PC-9 (cell line): ENCODE results near the gene GRHPR. TPM values are rescaled to one million over a fixed set of nuclear protein-coding genes. Genes with fewer than 3 reads are reported as not detected.

Experiments used
- BruUV-seq: library from RNA; stranded (reverse); fragments of 400-500 nt; replicated peaks from 2 replicates; lab custom pipeline; 2021; lab: Mats Ljungman, UMichigan
- CTCF ChIA-PET: fragments of 300-600 bp; sonication (Branson Sonifier 250); formaldehyde crosslinking; loops from one replicate; lab custom pipeline; 2022; ENCODE audit warnings: antibody characterized with exemption; lab: Charles Lee
- POLR2A ChIA-PET: fragments of 300-600 bp; sonication (Branson Sonifier 250); formaldehyde crosslinking; loops from one replicate; lab custom pipeline; 2022; ENCODE audit warnings: antibody characterized with exemption; ENCODE audit not compliant: unreplicated experiment; lab: Charles Lee
- DNase-seq, 2 experiments: peaks; one replicate each; pipeline versions ENCODE4 v3.0.0 to v3.0.0-alpha.2; 2015 to 2022; ENCODE audit warnings: mixed read lengths in 1 of 2
- H2AFZ ChIP-seq: fragments of 200-600 bp; sonication (generic); 2 replicates; pipeline ENCODE4 v1.8.1; 2017; ENCODE audit warnings: antibody characterized with exemption
- H3F3A ChIP-seq: fragments of 200-600 bp; sonication (generic); 2 replicates; pipeline ENCODE4 v1.8.1; 2017; ENCODE audit warnings: antibody characterized with exemption, mild to moderate bottlenecking, low read depth; ENCODE audit not compliant: insufficient read depth
- H3K27ac ChIP-seq: fragments of 200-600 bp; sonication (generic); 2 replicates; pipeline ENCODE4 v1.6.1; 2016; ENCODE audit warnings: mixed run types
- H3K27me3 ChIP-seq: fragments of 200-600 bp; sonication (generic); 2 replicates; pipeline ENCODE4 v1.6.1; 2016; ENCODE audit warnings: low read depth, mixed run types; ENCODE audit not compliant: insufficient read depth
- H3K36me3 ChIP-seq: fragments of 200-600 bp; sonication (generic); 2 replicates; pipeline ENCODE4 v1.6.1; 2016; ENCODE audit warnings: low read depth, mixed run types
- H3K4me1 ChIP-seq: fragments of 200-600 bp; sonication (generic); replicated peaks from 2 replicates; pipeline ENCODE4 v1.6.1; 2016; ENCODE audit warnings: mixed run types; ENCODE audit not compliant: insufficient read depth
- H3K4me2 ChIP-seq: fragments of 200-600 bp; sonication (generic); 2 replicates; pipeline ENCODE4 v1.6.1; 2017; ENCODE audit warnings: mixed run types
- H3K4me3 ChIP-seq: fragments of 200-600 bp; sonication (generic); 2 replicates; pipeline ENCODE4 v1.6.1; 2016; ENCODE audit warnings: mixed run types
- H3K79me2 ChIP-seq: fragments of 200-600 bp; sonication (generic); 2 replicates; pipeline ENCODE4 v1.6.1; 2017; ENCODE audit warnings: low read depth, mixed run types
- H3K9me2 ChIP-seq: fragments of 200-600 bp; sonication (generic); 2 replicates; pipeline ENCODE4 v1.8.1; 2017; ENCODE audit warnings: mild to moderate bottlenecking; ENCODE audit not compliant: insufficient read depth
- H3K9me3 ChIP-seq: fragments of 200-600 bp; sonication (generic); 2 replicates; pipeline ENCODE4 v1.8.1; 2016; ENCODE audit warnings: low read depth; ENCODE audit not compliant: insufficient read depth
- H4K20me1 ChIP-seq: fragments of 200-600 bp; sonication (generic); 2 replicates; pipeline ENCODE4 v1.8.1; 2017; ENCODE audit not compliant: insufficient read depth
- EZH2 ChIP-seq: fragments of 200-600 bp; sonication (generic); IDR thresholded peaks from 2 replicates; pipeline ENCODE4 v1.8.0; 2017; ENCODE audit warnings: antibody characterized with exemption, low read depth
- intact Hi-C: fragments of 100-400 bp; cut with micrococcal nuclease; formaldehyde crosslinking; loops from one replicate; pipeline ENCODE4 v1.10.0; 2022; ENCODE audit not compliant: unreplicated experiment
- total RNA-seq: library from RNA; stranded (reverse); gene quantifications from 2 replicates; pipeline ENCODE4 v1.2.3, GENCODE V29; 2021
- TF ChIP-seq, protein P1 (sequence below): fragments of 200-600 bp; sonication (generic); conservative IDR thresholded peaks from 2 replicates; pipeline ENCODE4 v1.6.1; 2017; ENCODE audit warnings: mixed run types, antibody characterized with exemption, mild to moderate bottlenecking, moderate library complexity

Gene GRHPR
- total RNA-seq, 1 experiment from 2014 or later, result 77.2 TPM

GRCh38 chr9:37430841-37431597, 8.5 kb downstream of the GRHPR start:
- Histone ChIP-seq H3K4me3 (no peak overlapping the region), H3K79me2 (no peaks in the 10 kb centered on the region), H2AFZ (no peak overlapping the region), H4K20me1 (no peaks in the 10 kb centered on the region), H3K4me2 (no peak overlapping the region), H3K9me3 (no peaks in the 10 kb centered on the region), H3K9me2 (no peaks in the 10 kb centered on the region), H3K27ac (no peak overlapping the region), H3K4me1 (no peaks in the 10 kb centered on the region), H3F3A (no peaks in the 10 kb centered on the region), H3K36me3 (no peaks in the 10 kb centered on the region), H3K27me3 (no peaks in the 10 kb centered on the region)
- POLR2A ChIA-PET, result no interaction called here
- BruUV-seq, result no TSS peak
- intact Hi-C loops, result no loop called here
- no peak for TF ChIP-seq EZH2
- TF ChIP-seq, protein P1, sequence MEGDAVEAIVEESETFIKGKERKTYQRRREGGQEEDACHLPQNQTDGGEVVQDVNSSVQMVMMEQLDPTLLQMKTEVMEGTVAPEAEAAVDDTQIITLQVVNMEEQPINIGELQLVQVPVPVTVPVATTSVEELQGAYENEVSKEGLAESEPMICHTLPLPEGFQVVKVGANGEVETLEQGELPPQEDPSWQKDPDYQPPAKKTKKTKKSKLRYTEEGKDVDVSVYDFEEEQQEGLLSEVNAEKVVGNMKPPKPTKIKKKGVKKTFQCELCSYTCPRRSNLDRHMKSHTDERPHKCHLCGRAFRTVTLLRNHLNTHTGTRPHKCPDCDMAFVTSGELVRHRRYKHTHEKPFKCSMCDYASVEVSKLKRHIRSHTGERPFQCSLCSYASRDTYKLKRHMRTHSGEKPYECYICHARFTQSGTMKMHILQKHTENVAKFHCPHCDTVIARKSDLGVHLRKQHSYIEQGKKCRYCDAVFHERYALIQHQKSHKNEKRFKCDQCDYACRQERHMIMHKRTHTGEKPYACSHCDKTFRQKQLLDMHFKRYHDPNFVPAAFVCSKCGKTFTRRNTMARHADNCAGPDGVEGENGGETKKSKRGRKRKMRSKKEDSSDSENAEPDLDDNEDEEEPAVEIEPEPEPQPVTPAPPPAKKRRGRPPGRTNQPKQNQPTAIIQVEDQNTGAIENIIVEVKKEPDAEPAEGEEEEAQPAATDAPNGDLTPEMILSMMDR, result no peak
- CTCF ChIA-PET, result no interaction called here
- DNase-seq, result no peak

DNA sequence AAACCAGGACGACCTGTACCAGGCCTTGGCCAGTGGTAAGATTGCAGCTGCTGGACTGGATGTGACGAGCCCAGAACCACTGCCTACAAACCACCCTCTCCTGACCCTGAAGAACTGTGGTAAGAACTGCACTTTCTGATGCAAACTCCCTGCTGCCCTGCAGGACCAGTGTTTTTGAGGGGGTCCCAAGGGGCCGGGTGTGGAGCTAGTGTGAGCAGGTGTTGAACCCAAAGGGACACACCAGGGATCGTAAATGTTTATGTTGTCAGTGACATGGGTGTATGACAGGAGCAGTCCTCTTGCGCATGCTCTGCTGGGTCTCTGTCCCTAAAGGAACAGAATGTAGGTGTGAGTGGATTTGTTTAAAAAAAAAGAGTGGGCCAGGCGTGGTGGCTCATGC, 9.5 kb downstream of the GRHPR start:
- H3F3A ChIP-seq, result no peaks in the 10 kb centered on the region
- no peak for TF ChIP-seq EZH2
- TF ChIP-seq, protein P1, result no peak

GRCh38 chr9:37433867-37434371, 11.4 kb downstream of the GRHPR start:
- BruUV-seq, result no TSS peak
- H3K27ac ChIP-seq, result no peak overlapping the region
- ChIA-PET POLR2A (no interaction called here), CTCF (no interaction called here)
- H4K20me1 ChIP-seq, result 0 out of 2 replicates have a peak, but pooled peaks cover 3% of the 10 kb centered on the region
- intact Hi-C loops, result no loop called here
- 0 out of 2 replicates have a peak, but pooled peaks cover 1% of the 10 kb centered on the region for H3K79me2 ChIP-seq
- H3K9me3 ChIP-seq, result no peaks in the 10 kb centered on the region
- TF ChIP-seq EZH2, result no peak
- TF ChIP-seq, protein P1, result no peak
- no peaks in the 10 kb centered on the region for H3K4me1 ChIP-seq
- DNase-seq, result no peak
- H3K4me2 ChIP-seq, result no peak overlapping the region
- H3K27me3 ChIP-seq, result no peaks in the 10 kb centered on the region
- H3K9me2 ChIP-seq, result no peaks in the 10 kb centered on the region
- no peaks in the 10 kb centered on the region for H3F3A ChIP-seq
- H3K4me3 ChIP-seq, result no peak overlapping the region
- no peaks in the 10 kb centered on the region for H3K36me3 ChIP-seq
- no peak overlapping the region for H2AFZ ChIP-seq

More for the DNA sequence above, 9.5 kb downstream of the GRHPR start:
- CTCF ChIA-PET, result no interaction called here
- Histone ChIP-seq H3K27me3 (no peaks in the 10 kb centered on the region), H3K36me3 (no peaks in the 10 kb centered on the region), H4K20me1 (0 out of 2 replicates have a peak, but pooled peaks cover 3% of the 10 kb centered on the region), H3K79me2 (no peaks in the 10 kb centered on the region), H3K4me1 (no peaks in the 10 kb centered on the region), H3K9me2 (no peaks in the 10 kb centered on the region), H3K4me3 (no peak overlapping the region), H3K9me3 (no peaks in the 10 kb centered on the region), H2AFZ (no peak overlapping the region), H3K27ac (no peak overlapping the region), H3K4me2 (no peak overlapping the region)
- TSS peak; percentile 4 for BruUV-seq
- no peak for DNase-seq
- intact Hi-C loops, result no loop called here
- POLR2A ChIA-PET, result interaction anchor here (0.7 kb wide), 1 partner anchor 1001 kb away, joined by 3 read pairs; no protein-coding TSS in a partner anchor
